GM18861 (cell line): ENCODE results near the gene MAP7D2.
"Not testable (repeated sequence)": the region's sequence is repeated elsewhere in the genome, so short reads cannot be mapped to it uniquely, and the experiment has no call there.

Experiments
- ATAC-seq: cut with Tn5 transposase; IDR thresholded peaks from one replicate; pipeline ENCODE4 v1.9.1; 2021; ENCODE audit not compliant: unreplicated experiment

Gene MAP7D2

DNA sequence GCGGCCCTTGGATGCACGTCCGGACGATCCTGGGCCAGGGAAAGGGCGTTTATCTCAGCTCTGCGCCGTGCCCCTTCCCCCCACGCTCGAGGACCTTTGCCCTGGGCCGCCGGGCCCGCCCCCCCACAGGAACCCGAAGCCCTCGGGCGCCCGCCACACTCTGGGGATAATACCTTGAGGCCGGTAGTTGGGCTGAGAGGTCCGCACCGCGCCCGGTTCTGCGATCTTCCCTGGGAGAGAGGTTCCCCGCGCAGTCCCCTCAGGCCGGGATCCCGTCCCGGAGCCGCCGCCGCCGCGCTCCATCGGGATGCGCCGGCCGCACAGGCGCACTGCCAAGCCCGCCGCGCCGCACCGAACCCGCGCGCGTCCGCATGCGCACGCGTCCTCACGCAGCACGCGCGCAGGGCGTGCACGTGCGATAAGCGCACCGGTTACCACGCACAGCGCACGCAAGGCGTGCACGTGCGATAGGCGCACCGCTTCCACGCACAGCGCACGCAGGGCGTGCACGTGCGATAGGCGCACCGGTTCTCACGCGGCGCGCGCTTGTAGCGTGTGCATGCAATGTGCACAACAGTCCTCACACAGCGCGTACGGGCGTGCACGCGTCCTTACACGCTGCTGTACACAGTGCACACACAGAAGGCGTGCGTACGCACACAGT is at the start of gene MAP7D2:
Gene MAP7D2 (minus strand): TSS at position 331 of the 664 bp plus-strand sequence. CDS start 28 bp downstream, at position 303.
- ATAC-seq = no peak

DNA sequence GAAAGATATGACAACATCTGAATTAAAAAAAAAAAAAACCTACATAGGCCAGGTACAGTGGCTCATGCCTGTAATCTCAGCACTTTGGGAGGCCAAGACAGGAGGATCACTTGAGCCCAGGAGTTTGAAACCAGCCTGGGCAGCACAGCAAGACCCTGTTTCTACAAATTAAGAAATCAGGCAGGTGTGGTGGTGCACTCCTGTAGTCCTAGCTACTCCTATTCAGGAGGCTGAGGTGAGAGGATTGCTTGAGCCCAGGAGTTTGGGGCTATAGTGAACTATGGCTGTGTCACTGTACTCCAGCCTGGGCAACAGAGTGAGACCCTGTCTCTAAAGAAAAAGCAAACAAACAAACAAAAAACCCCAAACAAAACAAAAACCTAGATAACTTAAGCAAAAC is 45.8 kb upstream of the MAP7D2 start:
- not testable (repeated sequence) for ATAC-seq

DNA sequence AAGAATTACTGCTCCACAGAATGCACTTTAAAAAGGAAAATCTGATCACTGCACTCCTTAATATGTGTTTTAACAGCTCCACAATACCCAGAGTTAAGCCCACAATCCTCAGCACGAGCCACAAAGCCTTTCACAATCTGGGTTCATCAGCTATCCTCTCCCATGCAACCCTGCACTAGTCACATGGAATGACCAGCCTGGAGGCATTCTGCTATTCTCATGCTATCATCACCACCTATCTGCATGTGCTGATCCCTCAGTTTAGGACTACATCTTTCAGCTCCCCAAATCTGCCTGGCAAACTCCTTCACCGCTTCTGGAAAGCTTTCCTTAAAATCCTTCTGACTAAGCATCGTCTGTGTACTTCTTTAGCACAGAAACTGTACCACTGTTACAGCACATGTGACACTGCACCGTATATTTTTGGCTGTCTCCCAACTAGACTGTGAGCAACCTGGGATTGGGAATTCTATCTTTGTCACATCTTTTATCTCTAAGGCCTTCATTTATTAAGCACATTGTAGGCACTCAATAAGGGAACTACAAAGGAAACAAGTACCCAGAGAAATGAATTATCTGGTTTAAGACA is 43.2 kb upstream of the MAP7D2 start:
- ATAC-seq = no peak

DNA sequence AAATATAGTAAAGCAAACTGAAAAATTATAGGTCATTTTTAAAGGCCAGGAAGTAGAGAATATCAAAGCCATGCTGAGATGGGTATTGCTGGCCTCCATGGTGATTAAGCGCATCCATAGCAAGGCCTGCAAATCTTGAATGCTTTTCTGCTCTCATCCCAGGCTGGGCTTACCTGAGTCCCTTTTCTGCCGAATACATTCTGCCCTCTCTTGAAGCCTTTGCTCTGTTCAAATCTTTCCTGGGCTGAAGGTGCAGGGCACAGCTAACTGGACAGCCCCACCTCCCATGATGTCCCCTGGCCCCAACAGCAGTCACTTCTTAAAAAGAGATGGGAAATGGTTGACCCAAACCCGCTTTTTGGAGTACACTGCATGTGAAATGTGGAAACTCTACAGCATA is 35.0 kb upstream of the MAP7D2 start:
- ATAC-seq = no peak

DNA sequence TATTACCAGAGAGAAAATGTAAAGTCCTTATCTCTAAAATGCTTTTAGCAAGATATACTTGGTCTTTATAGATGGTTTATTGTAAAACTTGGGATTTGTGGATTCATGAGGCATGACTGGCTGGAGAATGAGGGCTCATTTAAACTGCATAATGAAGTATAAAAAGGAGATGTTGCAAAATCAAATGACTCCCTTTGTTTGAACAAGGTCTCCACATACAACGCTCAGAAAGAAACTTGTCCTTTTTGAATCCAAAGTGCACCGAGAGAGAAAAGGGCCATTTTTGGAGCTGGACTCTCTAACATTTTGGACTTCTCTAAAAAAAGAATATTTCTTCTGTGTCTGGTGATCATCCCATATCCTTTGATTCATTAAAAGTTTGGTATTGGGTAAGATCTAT is 32.6 kb upstream of the MAP7D2 start:
- ATAC-seq = no peak

DNA sequence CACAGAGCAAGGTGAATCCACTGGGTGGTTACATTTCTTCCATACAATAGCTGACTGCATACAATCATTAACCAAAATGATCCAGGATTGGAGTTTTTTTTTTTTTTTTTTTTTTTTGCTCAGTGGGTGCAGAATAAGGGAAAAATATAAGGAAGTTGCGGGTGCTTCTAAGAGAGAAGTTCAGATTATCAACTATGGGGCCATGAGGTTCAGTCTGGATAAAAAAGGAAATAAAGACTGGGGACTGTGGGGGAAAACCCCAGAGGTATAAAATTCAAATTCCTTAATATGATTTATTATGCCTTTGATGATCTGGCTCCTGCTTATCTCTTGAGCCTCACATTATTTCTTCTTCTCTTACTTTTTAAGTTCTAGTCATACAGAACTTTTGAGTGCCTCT is 30.9 kb upstream of the MAP7D2 start:
- ATAC-seq = no peak

DNA sequence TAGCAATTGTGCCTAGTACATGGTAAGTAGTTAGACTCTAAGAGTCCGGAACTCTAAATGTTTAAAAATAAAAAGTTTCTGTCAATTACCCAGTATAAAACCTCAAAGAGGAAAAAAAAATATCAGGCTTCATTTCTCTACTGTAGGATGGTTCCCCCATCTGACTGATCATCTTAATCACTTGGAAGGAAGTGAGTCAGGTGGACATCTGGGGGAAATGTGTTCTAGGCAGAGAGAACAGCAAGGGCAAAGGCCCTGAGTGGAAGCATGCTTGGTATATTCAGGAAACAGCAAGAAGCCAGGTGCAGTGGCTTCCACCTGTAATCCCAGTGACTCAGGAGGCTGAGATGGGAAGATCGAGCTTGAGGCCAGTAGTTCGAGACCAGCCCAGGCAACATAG is 27.8 kb upstream of the MAP7D2 start:
- ATAC-seq = no peak

DNA sequence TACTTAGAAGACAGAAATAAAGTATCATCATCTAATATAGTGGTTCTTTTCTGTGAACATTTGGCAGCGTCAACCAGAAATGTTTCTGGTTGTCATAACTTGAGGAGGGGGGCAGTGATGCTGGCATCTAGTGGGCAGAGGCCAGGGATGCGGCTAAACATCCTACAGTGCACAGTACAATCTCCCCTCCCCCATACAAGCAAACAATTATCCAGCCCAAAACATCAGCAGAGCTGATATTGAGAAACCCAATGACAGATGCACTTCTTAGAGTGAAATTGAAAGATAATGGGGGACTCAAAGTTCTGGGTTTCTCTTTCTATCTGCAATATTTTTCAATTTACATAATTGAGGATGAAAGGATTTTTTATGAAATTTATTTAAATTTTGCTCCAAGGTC is 26.9 kb upstream of the MAP7D2 start:
- no peak for ATAC-seq

DNA sequence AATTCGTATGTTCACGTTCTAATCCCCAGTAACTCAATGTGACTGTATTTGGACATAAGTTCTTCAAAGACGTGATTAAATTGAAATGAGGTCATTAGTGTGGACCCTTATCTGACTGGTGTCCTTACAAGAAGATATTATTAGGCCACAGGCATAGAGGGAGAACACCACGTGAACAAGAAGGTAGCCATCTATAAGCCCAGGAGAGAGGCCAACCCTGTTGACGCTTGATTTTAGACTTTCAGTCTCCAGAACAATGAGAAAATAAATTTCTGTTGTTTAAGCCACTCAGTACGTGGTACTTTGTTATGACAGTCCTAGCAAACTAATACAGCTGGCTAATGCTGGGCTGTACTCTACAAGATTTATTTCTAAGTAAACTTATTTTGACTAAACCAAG is 26.4 kb upstream of the MAP7D2 start:
- no peak for ATAC-seq

DNA sequence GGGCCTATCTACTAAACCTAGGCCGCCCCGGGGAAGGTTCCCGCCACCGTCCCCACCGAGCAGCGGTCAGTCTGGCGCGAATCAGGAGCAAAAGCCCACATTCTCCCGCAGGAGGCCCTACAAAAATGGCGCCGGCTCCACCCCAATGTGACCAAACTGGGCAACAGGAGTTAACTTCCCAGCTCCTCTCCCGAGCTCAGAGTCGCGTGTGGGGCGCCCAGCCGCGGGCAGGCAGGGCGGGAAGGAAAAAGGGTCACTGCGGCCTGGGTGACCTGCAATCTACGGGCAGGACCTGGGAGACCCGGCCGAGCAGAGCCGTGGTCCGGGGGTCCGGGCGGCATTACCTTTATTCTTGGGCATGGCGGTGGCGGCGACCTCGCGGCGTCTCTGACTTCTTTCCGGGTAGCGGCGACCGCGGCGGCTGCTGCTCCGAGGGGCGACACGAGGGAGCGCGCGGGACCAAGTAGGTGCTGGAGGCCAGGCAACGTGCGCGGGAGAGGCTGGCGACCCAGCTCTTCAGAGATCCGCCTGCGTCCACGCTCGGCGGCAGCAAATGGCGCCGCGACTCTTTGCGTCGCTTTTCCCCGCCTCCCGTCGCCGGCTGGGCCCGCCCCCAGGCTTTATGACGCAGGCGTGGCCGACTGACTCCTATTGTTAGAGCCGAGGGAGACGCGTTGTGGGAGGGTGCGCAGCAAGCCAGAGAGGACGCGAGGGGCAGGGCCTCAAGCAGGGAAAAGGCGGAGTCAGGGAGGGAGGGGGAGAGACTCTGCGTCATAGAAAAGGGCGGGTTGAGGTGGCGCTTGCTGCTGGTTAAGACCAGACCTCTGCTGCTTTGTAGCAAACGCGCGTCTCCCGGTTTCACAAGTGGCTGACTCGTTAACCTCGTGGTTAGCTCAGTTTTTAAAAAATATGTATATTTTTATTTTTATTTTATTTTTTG is 24.8 kb upstream of the MAP7D2 start, which contains the start of gene EIF1AX:
Gene EIF1AX (minus strand): TSS at position 558 of the 940 bp plus-strand sequence. CDS start 198 bp downstream, at position 360.
- peak; percentile 99 for ATAC-seq

DNA sequence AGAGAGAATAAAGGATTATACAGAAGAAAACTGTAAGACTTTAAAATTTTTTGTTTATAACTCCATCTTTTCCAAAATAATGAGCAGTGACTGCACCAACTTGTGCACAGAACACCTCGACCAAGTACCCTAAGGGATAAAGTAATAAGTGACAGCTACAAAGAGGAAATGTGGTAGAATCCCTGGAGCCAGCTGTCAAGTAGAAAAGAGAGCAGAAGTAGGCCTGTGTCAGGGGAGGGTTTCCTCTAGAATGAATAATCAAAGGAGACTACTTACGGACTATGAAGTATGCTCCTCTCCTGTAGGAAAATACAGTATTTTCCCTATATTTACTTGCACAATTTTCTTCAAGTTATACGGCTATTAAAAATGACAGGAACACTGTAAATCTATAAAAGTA is 23.7 kb upstream of the MAP7D2 start:
- ATAC-seq = no peak

DNA sequence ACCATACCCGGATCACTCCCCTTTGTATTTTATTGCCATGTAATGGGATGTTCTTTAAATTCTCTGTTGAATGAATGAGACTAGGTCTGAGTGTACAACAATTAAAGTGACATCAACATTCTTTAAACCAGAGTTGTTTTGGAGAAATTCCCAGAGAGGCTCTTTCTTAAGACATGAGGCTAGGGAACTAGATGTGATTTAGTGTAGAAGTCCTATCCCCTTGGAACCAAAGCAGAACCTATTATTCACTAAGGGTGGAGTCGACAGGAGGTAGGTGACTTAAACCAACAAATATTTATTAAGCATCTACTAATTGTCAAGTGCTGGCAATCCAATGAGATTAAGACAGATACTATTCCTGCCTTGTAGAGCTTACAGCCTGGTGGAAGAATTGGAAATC is 23.3 kb upstream of the MAP7D2 start:
- no peak for ATAC-seq

DNA sequence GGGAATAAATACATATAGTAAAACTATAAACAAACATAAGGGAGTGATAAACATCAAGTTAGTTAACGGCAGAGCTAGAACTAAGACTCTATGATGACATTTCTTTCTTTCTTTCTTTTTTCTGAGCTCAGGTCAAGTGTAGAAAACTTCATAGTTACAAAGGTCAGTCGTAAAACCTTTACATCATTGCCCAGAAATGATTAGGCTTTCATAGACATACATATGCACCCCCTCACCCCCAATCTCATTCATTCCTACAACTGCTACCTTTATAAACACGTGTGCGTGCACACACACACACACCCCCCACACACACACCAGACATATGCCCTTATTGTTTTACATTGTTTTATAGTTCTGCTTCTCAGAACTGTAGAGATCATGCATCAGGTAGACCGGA is 19.2 kb upstream of the MAP7D2 start:
- no peak for ATAC-seq

DNA sequence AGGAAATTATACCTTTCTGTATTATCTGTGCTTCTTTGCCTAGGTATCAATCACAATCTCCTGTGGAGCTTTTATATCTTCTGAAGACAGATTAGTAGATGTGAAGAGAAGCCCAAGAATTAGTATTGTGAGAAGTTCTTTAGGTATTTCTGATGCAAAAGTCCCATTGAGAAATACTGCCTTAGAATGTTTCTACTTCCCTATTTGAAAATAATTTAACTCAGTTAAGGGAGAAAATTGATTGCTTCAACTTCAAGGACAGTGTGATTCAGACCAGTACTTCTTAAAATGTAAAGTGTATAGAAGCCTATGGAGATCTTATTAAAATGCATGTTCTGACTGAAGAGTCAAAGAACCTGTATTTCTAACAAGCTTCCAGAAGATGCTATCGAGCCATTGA is 16.0 kb upstream of the MAP7D2 start:
- no peak for ATAC-seq

DNA sequence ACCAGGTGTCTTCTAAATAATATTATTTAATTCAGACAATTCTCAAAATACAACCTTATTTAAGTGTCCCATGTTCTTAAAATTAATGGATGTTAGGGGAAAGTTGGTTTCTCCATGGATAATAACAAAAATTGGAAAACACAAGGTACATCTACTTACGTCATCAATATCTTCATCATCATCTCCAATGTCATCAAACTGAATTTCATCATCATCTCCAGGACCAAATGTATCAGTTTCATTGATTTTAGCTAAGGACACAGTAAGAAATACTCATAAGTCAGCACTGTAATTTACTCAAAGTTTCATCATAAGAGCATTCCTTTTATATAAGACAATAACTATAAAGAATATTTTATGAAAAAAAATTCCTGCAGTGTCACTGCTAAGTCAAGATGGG is 13.7 kb upstream of the MAP7D2 start:
- no peak for ATAC-seq

DNA sequence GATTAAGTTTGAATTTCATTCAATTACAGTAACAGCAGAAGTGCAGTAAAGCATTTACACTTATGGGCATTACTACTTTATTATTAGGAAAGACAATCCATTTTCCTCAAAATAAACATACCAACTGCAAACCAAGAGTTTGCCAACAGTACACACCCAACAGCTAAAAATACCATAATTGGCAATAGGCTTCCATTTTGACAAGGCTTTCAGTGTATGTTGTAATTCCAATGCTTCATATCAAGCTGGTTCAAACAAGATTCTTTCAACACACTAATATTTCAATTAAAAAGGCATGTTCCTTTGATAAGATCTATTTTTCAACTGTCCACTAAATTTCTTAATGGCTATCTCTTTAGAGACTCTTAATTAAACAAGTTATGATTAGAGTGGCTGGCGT is 12.8 kb upstream of the MAP7D2 start:
- ATAC-seq = no peak

DNA sequence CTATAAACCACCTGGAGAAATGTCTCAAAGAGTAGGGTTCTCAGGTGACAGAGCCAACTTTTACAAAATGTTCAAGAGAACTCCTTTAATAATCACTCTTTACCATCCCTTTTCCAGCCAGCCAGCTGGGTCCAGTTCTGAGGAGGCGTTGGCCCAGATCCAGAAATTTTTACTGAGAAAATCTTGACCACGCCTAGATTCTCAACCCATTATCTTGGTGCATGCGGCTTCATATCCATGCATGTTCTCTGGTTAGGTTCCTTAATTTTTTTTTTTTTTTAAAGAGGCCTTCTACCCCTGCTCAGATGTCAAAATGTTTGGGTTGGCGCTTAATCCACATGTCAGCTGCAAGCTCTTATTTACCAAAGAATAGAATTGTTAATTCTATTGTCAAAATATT is 12.0 kb upstream of the MAP7D2 start:
- no peak for ATAC-seq

DNA sequence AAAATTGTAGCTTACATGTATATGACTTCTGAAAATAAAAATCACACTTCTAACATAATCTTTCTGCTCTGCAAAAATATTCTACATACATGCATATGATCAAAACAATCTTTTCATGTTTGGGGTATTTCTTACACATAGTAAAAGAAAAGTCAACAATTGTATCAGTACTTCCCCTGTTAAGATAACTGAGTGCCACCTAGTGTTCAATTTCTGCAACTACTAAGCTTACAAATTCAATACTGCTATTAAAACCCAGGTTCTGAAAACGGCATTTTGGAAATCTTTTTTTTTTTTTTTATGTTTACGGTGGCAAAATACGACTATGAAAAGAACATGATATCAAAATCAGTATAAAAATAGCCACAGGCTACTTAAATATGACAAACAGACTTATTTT is 10.7 kb upstream of the MAP7D2 start:
- ATAC-seq = not testable (repeated sequence)

DNA sequence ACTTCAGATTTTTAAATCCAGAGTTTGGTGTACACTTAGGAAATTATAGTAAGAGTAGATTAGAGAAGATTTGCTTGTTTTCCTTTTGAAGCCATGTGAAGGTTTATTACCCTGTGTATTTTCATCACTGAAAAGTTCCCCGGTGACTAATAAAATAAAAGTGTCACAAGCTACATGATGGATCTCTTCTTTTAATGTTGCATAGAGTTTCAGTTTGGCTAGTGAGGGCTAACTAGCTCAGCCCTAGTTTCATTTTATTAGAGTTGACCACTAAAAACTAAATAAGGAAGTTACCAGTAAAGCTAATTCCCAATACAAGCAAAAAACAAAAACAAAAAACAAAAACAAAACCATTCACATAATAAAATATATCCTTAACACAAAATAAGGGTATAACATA is 10.1 kb upstream of the MAP7D2 start:
- ATAC-seq = peak; percentile 48

DNA sequence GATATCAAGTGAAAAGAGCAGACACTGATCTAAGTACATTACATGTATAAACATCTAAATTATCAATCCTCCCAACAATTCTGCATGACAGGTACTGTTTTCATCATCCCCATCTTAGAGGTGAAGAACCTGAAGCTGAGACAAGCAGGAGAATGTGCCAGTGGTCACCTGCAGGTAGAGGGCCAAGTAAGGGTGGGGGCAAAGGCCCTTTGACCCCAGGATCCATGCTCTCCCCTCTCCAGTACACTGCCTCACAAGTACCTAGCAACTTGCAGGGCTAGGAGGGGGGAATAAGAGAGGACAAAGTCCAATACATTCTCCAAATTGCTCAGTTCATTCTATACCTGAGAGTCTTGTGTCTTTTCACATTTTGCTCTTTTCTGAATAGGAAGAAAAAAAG is 8.3 kb upstream of the MAP7D2 start:
- no peak for ATAC-seq

DNA sequence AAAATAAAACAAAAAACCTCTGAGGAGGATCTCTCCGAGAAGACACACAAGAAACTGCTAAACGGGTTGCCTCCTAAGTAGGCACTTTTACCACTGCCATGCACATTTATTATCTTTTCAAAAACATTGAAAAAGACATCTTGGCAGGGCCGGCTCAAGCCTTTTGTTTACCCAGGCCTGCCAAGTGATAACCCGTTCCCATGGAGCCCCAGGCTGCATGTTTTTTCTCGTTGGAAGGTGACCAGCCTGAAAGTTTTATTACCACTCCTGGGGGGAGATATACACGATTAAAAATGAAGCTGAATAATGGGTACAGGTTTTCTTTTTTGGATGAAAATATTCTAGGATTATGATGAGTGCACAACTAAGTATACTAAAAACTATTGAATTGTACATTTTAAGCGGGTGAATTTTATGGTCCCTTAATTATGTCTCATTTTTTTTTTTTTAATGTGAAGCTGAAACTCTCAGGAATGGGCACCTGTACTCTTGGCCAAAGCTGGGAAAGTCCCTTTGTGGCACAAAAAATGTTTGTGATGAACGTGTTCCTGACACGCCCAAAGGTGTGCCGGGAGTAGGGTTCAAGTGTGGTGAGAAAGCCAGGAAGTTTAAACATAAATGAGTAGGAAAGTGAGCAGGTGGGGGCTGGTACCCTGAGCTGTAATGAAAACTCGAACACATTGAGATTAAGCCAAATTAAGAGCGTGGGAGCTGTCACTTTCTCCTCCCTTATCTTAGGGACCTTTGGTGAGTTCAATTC is 1.5 kb upstream of the MAP7D2 start:
- no peak for ATAC-seq
